GM23248 (cell line): ENCODE data around the gene SWAP70. TPM values are rescaled to one million over a fixed set of nuclear protein-coding genes. Genes with fewer than 3 reads are reported as not detected.

Experiments
- DNase-seq: peaks from one replicate; pipeline ENCODE4 v3.0.0-alpha.2; 2015
- H2AFZ ChIP-seq: fragments of 200-600 bp; sonication (generic); 2 replicates; pipeline ENCODE4 v1.6.1; 2016; ENCODE audit warnings: antibody characterized with exemption
- H3F3A ChIP-seq: fragments of 200-600 bp; sonication (generic); 2 replicates; pipeline ENCODE4 v1.6.1; 2016; ENCODE audit warnings: mild to moderate bottlenecking, antibody characterized with exemption, mixed run types; ENCODE audit not compliant: insufficient read depth
- H3K27ac ChIP-seq: fragments of 200-600 bp; sonication (generic); 2 replicates; pipeline ENCODE4 v1.5.1; 2016; ENCODE audit warnings: mild to moderate bottlenecking
- H3K27me3 ChIP-seq: fragments of 200-600 bp; sonication (generic); replicated peaks from 2 replicates; pipeline ENCODE4 v1.6.1; 2016; ENCODE audit warnings: mild to moderate bottlenecking; ENCODE audit not compliant: insufficient read depth
- H3K36me3 ChIP-seq: fragments of 200-600 bp; sonication (generic); 2 replicates; pipeline ENCODE4 v1.6.1; 2016; ENCODE audit warnings: low read depth, mild to moderate bottlenecking
- H3K4me1 ChIP-seq: fragments of 200-600 bp; sonication (generic); 2 replicates; pipeline ENCODE4 v1.6.1; 2016; ENCODE audit warnings: mild to moderate bottlenecking; ENCODE audit not compliant: insufficient read depth
- H3K4me2 ChIP-seq: fragments of 200-600 bp; sonication (generic); one replicate; pipeline ENCODE4 v1.6.1; 2016; ENCODE audit warnings: mild to moderate bottlenecking; ENCODE audit not compliant: unreplicated experiment
- H3K4me3 ChIP-seq: fragments of 200-600 bp; sonication (generic); 2 replicates; pipeline ENCODE4 v1.5.1; 2016; ENCODE audit warnings: mild to moderate bottlenecking
- H3K79me2 ChIP-seq: fragments of 200-600 bp; sonication (generic); 2 replicates; pipeline ENCODE4 v1.6.1; 2016; ENCODE audit warnings: mild to moderate bottlenecking; ENCODE audit not compliant: insufficient read depth
- H3K9ac ChIP-seq: fragments of 200-600 bp; sonication (generic); 2 replicates; pipeline ENCODE4 v1.6.1; 2016; ENCODE audit warnings: mild to moderate bottlenecking
- H3K9me2 ChIP-seq: fragments of 200-600 bp; sonication (generic); 2 replicates; pipeline ENCODE4 v1.6.1; 2016; ENCODE audit warnings: mixed run types, mild to moderate bottlenecking, moderate library complexity; ENCODE audit not compliant: insufficient read depth
- H3K9me3 ChIP-seq: fragments of 200-600 bp; sonication (generic); one replicate; pipeline ENCODE4 v1.6.1; 2017; ENCODE audit warnings: low read depth
- H4K20me1 ChIP-seq: fragments of 200-600 bp; sonication (generic); 2 replicates; pipeline ENCODE4 v1.6.0; 2016; ENCODE audit not compliant: insufficient read depth
- EZH2 ChIP-seq: fragments of 200-600 bp; sonication (generic); IDR thresholded peaks from 2 replicates; pipeline ENCODE4 v1.6.1; 2018; ENCODE audit warnings: antibody characterized with exemption, mild to moderate bottlenecking; ENCODE audit not compliant: insufficient read depth, poor library complexity, severe bottlenecking
- EZH2phosphoT487 ChIP-seq: fragments of 200-600 bp; sonication (generic); IDR thresholded peaks from 2 replicates; pipeline ENCODE4 v1.6.1; 2018; ENCODE audit warnings: antibody characterized with exemption, moderate library complexity, mild to moderate bottlenecking, low read depth; ENCODE audit not compliant: insufficient read depth
- WGBS, 2 experiments: methylation state at CpG; one replicate each; pipeline ENCODE4 v1.1.6; 2015 to 2017; ENCODE audit warnings: low lambda C conversion rate in 2 of 2, low coverage in 1 of 2; ENCODE audit errors: missing lambda C conversion rate in 2 of 2; 5-methylcytosine and 5-hydroxymethylcytosine counted together
- in situ Hi-C: fragments of 300-500 bp; cut with MboI; formaldehyde crosslinking; loops from 2 replicates; pipeline ENCODE4 v1.15.0; 2020
- polyA plus RNA-seq: library from polyadenylated mRNA; unstranded; fragments of >200 nt; fragmentation: Nextera tagmentation; extraction: Ambion mirVana; gene quantifications from 2 replicates; pipeline ENCODE4 v1.2.1, GENCODE V29; 2016
- total RNA-seq: library from RNA; depleted of rRNA; stranded (reverse); fragments of >200 nt; shearing (Covaris generic); gene quantifications from 2 replicates; pipeline ENCODE4 v1.2.3, GENCODE V29; 2014

The SWAP70 gene
- total and polyA plus RNA-seq, 2 experiments from 2014 or later: 46.4 to 73.3 TPM

DNA sequence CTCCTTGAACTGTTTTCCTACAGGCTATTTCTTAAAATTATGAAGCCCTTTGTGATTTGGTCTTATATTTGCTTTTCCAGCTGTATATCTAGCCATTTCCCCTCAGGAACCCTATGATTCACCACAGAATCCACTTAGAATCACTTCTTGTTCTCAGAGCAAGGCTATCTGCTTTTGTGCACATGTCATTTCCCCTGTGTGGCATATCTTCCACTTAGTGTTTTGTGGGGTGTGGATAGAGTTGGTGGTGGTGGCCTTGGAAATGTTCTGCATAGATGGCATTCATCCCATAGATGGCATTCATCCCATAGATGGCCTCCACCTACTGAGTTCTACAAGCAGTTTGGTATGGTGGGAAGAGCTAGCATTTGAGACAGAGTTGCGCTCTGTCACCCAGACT, 44.7 kb downstream of the SWAP70 start:
- H3K9me3 ChIP-seq: no peaks in the 10 kb centered on the region
- peaks cover 2% of the 10 kb centered on the region; the same call in 1 of the 2 replicates for H4K20me1 ChIP-seq
- peak; percentile 19 for DNase-seq
- WGBS, 2 experiments: 92 to 95% methylated on average over 1 of the region's 1 CpG
- no peak overlapping the region for H3K4me3 ChIP-seq
- H3K9me2 ChIP-seq: no peaks in the 10 kb centered on the region
- peaks cover 94% of the 10 kb centered on the region for H3K79me2 ChIP-seq
- H3K4me1 ChIP-seq: no peaks in the 10 kb centered on the region
- H3K36me3 ChIP-seq: no peaks in the 10 kb centered on the region; the same call in 1 of the 2 replicates
- H3K9ac ChIP-seq: no peak overlapping the region
- H3K4me2 ChIP-seq: no peak overlapping the region
- no peak overlapping the region for H3K27ac ChIP-seq
- no peak overlapping the region for H2AFZ ChIP-seq
- in situ Hi-C loops: no loop called here
- no peak for TF ChIP-seq EZH2
- no peak for TF ChIP-seq EZH2phosphoT487
- no peaks in the 10 kb centered on the region; the same call in 1 of the 2 replicates for H3F3A ChIP-seq
- no peaks in the 10 kb centered on the region for H3K27me3 ChIP-seq

DNA sequence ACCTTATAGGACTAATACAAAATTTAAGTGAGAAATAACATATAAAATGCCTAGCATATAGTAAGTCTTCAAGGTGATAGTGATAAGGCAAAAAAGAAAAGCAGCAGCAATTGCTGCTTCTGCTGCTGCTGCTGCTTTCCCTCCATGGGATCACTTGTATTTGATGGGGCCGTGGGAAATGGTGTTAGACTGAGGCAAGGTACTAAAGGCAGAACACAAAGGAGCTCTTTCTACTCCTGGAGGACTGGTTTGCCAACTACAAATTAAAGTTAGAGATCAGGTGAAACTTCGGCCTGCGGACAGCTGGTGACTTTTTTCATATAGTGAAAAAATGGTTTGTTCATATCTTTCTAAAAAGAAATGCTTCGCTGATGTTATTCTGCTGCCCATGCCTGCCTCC, 46.3 kb downstream of the SWAP70 start:
- no peaks in the 10 kb centered on the region; the same call in none of the 2 replicates for H3K36me3 ChIP-seq
- no peak overlapping the region for H2AFZ ChIP-seq
- peaks cover 94% of the 10 kb centered on the region for H3K79me2 ChIP-seq
- TF ChIP-seq EZH2phosphoT487 (no peak), EZH2 (no peak)
- no peaks in the 10 kb centered on the region for H3K9me2 ChIP-seq
- peaks cover 2% of the 10 kb centered on the region; the same call in 1 of the 2 replicates for H4K20me1 ChIP-seq
- no peak overlapping the region for H3K9ac ChIP-seq
- in situ Hi-C loops: no loop called here
- no peaks in the 10 kb centered on the region; the same call in 1 of the 2 replicates for H3F3A ChIP-seq
- WGBS, 2 experiments: 95 to 100% methylated on average over 4 of the region's 4 CpGs
- no peak overlapping the region for H3K4me3 ChIP-seq
- DNase-seq: no peak
- no peaks in the 10 kb centered on the region for H3K27me3 ChIP-seq
- no peaks in the 10 kb centered on the region for H3K4me1 ChIP-seq
- no peak overlapping the region for H3K4me2 ChIP-seq
- no peaks in the 10 kb centered on the region for H3K9me3 ChIP-seq
- no peak overlapping the region for H3K27ac ChIP-seq

DNA sequence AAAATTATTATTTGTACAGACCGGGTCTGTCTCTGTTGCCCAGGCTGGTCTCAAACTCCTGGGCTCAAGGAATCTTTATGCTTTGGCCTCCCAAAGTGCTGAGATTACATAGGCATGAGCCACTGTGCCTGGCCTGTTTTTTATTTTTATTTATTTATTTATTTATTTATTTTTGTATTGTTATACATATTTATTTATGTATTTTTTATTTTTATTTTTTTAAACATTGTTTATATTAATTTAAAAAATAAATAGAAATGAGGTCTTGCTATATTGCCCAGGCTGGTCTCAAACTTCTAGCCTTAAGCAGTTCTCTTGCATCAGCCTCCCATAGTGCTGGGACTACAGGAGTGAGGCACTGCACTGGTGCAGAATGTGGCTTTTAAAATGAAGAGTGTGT, 47.0 kb downstream of the SWAP70 start:
- Histone ChIP-seq H3K27ac (no peak overlapping the region), H3K9me3 (no peaks in the 10 kb centered on the region), H2AFZ (no peak overlapping the region), H3K4me1 (no peaks in the 10 kb centered on the region), H3K36me3 (no peaks in the 10 kb centered on the region; the same call in none of the 2 replicates), H3K4me2 (no peak overlapping the region), H3K9ac (no peak overlapping the region), H3F3A (no peaks in the 10 kb centered on the region; the same call in 1 of the 2 replicates), H3K4me3 (no peak overlapping the region), H3K79me2 (peaks cover 95% of the 10 kb centered on the region), H4K20me1 (no peaks in the 10 kb centered on the region; the same call in 1 of the 2 replicates), H3K9me2 (no peaks in the 10 kb centered on the region), H3K27me3 (no peaks in the 10 kb centered on the region)
- WGBS, 2 experiments: 84 to 100% methylated on average over 1 of the region's 1 CpG
- no peak for DNase-seq
- TF ChIP-seq EZH2: no peak
- no peak for TF ChIP-seq EZH2phosphoT487
- in situ Hi-C loops: no loop called here

DNA sequence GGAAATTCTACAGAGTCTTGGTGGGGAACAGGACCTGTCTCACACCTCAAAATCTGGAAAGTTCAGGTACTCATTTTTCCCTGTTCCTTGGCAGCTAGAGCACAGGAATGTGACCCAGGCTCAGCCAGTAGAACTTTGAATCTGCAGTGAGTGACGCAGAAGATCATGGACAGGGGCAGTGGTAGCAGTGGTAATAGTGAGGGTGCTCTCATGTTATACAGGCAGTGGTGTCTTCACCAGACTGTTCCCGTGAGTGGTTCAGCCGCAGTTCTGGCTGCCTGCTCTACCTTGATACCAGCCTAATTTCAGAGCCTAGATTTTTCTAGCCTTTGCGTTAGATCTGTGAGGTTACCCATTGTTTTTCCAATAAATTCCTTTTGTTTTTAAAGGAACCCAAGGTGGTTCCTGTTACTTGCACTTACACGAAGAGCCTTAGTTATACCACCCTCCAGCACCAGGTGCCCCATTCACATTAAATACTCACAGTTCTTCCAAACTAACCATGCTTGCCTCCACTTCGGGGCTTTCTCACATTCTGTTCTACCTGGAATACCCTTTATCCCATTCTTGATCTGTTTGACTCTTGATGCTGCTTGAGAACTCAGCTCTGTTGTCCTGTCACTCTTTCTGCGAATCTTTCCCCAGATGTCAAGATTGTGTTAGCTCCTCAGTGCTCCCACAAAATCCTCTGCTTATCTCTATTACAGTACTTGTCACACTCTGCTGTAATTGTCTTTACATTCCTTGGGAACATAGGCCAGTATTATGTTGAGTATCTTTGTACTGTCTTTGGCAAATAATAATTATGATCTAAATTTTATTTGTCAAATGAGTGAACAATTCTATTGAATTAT, 47.8 kb downstream of the SWAP70 start:
- 97 to 99% methylated on average over 7 of the region's 7 CpGs for WGBS, 2 experiments
- H3K4me1 ChIP-seq: peaks cover 4% of the 10 kb centered on the region
- H3K9me3 ChIP-seq: no peaks in the 10 kb centered on the region
- no peak overlapping the region for H3K4me3 ChIP-seq
- in situ Hi-C loops: no loop called here
- no peak overlapping the region for H2AFZ ChIP-seq
- H3K9ac ChIP-seq: no peak overlapping the region
- peaks cover 3% of the 10 kb centered on the region for H3F3A ChIP-seq
- no peaks in the 10 kb centered on the region; the same call in 1 of the 2 replicates for H4K20me1 ChIP-seq
- TF ChIP-seq EZH2phosphoT487: no peak
- TF ChIP-seq EZH2: no peak
- H3K27me3 ChIP-seq: no peaks in the 10 kb centered on the region
- H3K79me2 ChIP-seq: peaks cover 97% of the 10 kb centered on the region
- H3K9me2 ChIP-seq: no peaks in the 10 kb centered on the region
- H3K27ac ChIP-seq: no peak overlapping the region
- no peaks in the 10 kb centered on the region; the same call in none of the 2 replicates for H3K36me3 ChIP-seq
- DNase-seq: no peak
- no peak overlapping the region for H3K4me2 ChIP-seq
